Skin of body (tissue), 2 donors: ENCODE results near the gene C14orf132. TPM values are rescaled to one million over a fixed set of nuclear protein-coding genes. Genes with fewer than 3 reads are reported as not detected.
"Not testable (repeated sequence)": the region's sequence is repeated elsewhere in the genome, so short reads cannot be mapped to it uniquely, and the experiment has no call there.

ENCODE experiments used
- DNase-seq: peaks from one replicate; lab custom pipeline; 2025; lab: John Stamatoyannopoulos, UW
- total RNA-seq: library from RNA; depleted of rRNA; stranded (reverse); fragments of >200 nt; gene quantifications from one replicate; pipeline ENCODE4 v1.2.3, GENCODE V29; 2014

C14orf132 gene
- 8.7 TPM for total RNA-seq

- no peak for DNase-seq
These were observed at the start of gene C14orf132 for GRCh38 chr14:96038920-96039632. Gene C14orf132, plus strand, starts transcription at chr14:96039362. Its CDS starts 139 bp downstream, at chr14:96039501.

DNA sequence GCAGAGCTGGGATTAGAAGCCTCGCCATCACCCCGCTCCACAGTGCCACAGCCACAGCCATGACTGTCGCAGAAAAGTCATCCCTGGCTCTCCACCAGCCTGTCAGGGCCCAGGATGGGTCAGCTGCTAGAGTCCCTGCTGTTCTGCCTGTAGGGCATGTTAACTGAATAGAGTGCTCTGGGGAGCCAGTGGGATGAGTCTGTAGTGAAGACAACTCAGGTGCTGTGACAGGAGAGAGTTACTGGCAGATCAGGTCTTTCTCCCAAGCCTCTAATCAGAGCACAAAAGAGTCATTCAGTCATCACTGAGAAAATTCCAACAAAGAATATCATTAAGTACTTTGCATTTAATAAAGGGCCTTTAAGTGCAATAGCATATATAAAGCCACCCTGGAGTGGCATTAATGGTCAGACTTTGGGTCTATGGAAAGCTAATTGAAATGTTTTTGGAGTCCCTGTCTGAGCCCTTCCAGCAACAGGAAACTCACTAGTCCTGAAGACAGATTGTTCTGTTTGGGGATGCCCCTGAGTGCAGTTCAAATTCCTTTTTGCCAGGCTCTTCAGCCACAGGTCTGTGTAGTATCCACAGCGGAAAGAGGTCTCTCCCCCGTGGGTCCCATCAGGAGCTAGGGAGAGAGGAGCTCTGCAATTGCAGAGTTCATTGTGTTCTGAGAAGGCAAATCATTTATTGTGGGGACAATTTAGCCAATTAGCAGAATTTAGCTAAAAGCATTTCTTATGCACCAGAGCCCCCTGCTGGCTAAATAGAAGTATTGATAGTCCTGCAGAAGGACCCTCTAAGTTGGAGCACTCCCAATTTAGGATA is 45.2 kb upstream of the C14orf132 start:
- DNase-seq: no peak

GRCh38 chr14:95994593-95994928 is 44.6 kb upstream of the C14orf132 start:
- no peak for DNase-seq

DNA sequence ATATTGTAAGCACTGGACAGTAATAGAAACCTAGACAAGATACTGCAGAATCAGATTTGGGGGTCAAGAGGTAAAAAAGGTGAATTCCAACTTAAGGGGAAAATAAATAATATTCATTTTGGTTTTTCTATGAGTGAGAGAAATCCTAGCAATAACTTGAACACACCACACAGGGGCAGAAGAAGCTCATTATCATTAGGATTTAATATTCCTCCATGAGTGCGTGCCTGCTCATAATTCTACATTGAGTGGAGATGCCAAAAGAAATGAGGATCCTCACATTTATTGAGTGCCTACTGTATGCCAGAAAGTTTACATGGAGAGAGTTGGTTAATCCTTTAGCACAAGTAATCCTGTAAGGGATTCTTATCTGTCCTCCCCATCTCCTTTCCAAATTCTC is 40.5 kb upstream of the C14orf132 start:
- peak; percentile 26 for DNase-seq

- DNase-seq: no peak
These were observed 37.2 kb upstream of the C14orf132 start for GRCh38 chr14:96001866-96002497.

DNA sequence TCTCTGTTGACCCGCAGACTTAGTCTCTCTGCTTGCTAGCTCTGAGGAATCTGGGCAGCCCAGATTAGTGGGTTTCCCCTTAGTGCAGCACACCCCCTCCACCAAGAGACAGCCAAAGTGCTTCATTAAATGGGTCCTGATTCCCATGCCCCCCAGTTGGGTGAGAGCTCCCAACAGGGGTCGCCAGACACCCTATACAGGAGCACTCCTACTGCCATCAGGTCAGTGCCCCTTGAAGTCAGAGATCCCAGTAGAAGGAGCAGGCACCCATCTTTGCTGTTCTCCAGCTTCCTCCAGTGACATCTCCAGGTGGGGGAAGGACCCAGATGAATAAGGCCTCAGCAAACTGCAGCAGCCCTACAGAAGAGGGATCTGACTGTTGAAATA is 36.7 kb upstream of the C14orf132 start:
- no peak for DNase-seq

GRCh38 chr14:96011131-96011530 is 28.0 kb upstream of the C14orf132 start:
- DNase-seq: no peak

DNA sequence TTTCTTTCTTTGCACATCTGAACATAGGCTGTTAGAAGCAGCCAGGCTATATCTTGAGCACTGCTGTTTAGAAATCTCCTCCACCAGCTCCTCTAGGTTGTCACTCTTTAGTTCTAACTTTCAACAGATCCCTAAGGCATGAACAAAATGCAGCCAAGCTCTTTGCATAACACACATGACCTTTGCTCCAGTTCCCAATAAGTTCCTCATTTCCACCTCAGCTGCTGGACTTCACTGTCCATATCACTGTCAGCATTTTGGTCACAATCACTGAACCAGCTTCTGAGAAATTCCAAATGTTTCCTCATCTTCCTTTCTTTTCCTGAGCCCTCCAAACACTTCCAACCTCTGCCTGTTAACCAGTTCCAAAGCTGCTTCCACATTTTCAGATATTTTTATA is 27.6 kb upstream of the C14orf132 start:
- no peak for DNase-seq

DNA sequence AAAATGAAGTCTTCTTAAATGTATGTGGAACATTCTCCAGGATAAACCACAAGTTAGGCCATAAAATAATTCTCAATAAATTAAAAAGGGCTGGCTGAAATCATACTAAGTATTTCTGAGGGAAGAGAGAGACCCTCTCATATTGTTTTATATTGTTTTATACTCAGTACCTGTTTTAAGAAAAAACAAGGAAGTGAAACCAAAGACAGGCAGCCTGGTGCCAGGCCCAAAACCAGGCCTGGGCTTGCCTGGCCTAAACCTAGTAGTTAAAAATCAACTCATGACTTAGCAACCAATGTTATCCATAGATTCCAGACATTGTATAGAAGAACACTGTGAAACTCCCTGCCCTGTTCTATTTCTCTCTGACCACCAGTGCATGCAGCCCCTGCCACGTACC is 26.4 kb upstream of the C14orf132 start:
- DNase-seq: not testable (repeated sequence)

GRCh38 chr14:96014176-96014575 is 25.0 kb upstream of the C14orf132 start:
- DNase-seq: no peak

DNA sequence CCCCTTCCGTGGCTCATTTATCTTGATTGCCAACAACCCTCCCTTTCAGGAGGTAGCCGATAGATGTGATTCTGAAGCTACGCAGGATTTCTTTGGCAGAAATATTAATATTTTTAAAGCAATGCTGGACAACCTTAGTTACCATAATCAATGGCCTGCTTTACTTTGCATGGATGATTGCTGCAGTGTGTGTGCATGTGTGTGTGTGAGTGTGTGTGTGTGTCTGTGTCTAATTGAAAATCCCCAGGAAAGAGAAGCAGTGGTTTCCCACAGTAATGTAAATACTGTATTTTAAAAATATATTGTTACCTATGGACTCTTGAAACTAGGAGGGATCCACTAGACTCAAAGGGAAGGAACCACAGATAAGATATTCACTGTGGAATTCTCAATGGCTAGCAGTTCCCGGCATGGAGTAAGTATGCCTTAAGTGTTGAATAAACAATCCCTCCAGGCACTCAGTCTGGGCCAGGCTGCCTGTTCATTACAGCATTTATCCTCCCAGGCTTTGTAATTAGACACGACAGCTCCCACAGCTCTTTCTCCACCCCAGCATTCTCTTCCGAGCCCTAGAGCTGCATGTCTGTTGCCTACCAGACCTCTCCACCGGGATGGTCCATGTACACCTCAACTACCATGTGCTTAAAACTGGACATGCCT is 22.5 kb upstream of the C14orf132 start:
- no peak for DNase-seq

DNA sequence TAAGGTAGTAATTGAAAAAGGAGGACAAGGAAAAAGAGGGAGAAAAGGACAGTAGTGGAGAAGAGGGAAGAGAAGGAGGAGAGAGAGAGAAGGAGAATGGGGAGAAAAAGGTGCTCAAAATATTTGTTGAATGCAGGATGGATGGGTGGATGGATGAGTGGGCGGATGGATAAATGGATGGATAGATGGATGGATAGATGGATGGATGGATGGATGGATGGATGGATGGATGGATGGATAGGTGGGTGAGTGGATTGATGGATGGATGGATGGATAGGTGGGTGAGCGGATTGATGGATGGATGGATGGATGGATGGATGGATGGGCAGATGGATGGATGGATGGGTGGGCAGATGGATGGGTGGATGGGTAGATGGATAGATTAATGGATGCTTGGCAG is 21.3 kb upstream of the C14orf132 start:
- no peak for DNase-seq

DNA sequence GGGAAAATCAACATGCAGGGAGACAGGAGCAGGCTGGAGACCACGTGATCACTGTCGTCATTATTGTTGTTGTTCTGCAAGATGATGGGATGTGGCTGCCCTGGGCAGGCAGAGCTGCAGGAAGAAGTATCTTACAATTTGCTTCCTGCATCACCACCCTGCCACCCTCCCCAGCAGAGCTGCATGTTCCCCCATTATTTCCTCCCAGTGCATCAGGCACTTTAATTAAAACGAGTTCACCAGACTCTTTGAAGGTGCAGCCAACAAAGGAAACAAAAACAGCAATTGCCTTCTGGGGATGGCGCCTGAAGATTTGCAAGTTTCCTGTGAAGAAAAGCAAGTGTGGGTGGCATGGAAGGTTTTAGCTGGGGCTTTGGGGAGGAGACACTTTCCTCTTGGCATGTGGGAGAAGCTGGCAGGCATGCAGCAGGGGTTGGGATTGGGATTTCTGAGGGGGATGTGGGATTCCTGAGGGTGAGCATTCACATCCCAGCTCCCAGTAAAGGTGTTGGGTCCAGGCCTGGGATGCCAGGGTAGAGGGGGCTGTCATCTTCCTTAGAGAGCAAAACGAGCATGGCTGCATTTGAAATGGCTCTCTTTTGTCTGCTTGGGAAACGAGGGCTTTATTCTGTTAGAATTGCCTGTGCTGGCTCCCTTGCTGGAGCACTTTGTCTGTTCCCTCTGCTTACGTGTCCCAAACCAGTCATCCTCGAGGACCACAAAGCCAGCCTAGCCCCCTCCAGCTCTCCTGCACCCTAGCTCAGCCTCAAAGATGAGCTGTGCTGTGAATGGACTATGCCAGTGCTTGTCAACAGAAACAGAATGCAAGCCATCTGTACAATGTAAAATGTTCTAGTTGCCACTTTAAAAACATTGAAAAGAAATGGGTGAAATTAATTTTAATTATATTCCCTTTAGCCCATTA is 11.5 kb upstream of the C14orf132 start:
- no peak for DNase-seq

- no peak for DNase-seq
These were observed 10.0 kb upstream of the C14orf132 start for GRCh38 chr14:96029089-96029645.

- no peak for DNase-seq
These were observed 8.9 kb upstream of the C14orf132 start for GRCh38 chr14:96030108-96030760.

DNA sequence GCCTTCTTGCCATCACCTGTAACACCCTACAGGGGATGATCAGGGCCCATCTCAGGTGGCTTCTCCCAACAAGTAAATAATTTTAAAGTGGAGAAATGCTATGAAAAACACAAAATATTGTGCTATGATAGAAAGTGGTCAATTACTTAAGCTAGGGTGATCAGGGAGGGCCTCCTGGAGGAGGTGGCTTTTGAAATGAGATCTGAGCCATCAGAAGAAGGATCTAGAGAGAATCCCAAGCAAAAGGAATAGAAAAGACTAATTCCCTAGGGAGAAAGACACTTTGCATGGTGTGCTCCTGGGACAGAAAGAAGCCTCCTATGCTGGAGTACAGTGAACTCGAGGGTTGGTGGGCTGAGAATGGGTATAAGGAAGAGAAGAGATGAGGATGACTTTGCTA is 7.5 kb upstream of the C14orf132 start:
- no peak for DNase-seq

DNA sequence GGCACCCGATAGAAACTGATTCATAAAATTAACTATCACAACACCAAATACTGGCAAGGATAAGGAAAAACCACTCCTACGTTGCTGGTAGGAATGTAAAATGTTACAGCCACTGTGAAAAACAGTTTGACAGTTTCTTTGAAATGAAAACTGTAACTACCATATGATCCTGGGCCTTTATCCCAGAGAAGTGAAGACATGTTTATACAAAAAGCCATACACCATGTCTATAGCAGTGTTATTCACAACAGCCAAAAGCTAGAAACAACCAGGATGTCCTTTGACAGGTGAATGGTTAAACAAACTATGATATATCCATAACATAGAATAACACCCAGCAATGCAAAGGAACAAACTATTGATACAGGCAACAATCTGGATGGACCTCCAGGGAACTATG is 3.7 kb upstream of the C14orf132 start:
- DNase-seq: no peak

DNA sequence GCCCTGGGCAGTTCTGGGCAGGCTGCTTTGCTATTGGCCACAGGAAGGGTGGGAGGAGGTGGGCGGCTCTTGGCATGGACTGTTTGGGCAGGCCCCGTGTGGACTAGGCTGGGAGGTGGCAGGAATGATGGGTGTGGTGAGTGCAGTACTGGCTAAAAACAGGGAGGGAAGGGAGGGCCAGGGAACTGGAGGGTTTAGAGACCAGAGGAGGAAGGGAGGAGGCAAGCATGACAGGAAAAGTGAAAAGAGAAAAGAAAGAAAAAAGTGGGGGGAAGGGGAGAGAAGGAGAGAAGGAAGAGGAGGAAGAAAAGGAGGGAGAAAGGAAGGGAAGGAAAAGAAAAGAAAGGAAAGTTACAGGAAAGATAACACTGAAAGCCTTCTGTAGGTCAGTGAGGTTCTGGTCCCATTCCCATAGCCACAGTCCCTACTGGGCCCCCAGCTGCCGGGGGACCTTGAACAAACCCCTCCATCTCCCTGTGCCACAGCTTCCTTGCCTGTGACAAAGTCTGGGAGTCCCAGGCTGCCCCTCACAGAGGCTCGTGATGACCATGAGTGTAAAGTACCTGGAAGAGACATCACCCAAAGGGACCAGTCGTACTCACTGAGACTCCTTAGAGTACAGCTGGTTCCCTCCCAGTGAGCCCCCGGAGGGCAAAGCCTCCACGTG is 1.1 kb upstream of the C14orf132 start:
- no peak for DNase-seq

DNA sequence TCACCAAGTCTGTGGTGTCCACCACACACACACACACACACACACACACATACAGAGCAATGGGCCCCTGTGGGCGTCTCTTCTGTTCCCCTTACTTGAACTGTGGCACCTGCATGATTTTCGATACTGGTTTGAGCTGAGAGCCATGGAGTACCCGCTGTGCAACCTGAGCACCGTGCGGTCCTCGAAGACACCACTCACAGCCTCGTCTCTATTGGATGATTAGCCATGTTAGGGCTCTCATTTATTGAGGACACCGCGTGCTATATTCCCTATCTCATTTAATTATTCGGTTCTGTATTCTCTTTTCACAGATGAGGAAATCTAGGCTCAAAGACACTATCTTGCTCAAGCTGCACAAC is 623 bp upstream of the C14orf132 start:
- DNase-seq: no peak
